Measurements from ENCODE around the gene MBTPS1. TPM values are rescaled to one million over a fixed set of nuclear protein-coding genes. Genes with fewer than 3 reads are reported as not detected.
A peak's percentile ranks its signal among the peaks of the same experiment; 100 is the strongest.

The MBTPS1 gene
- total and polyA plus RNA-seq, 9 of the 15 experiments (the other 6 are each of a cell fraction or from before 2014, with no cell fraction given), result 2.8 to 57.6 (median 43.8) TPM

- TF ChIP-seq USF2 (CRISPR knock-in tag; IDR thresholded peaks at IDR 0.05) (peak; percentile 73), MBD1 (CRISPR knock-in tag; IDR thresholded peaks at IDR 0.05) (no peak), ZNF639 (CRISPR knock-in tag; conservative IDR thresholded peaks at IDR 0.05 in 1 of 2, IDR thresholded peaks at IDR 0.05 in 1 of 2) (no peak), BHLHE40 (IDR thresholded peaks at IDR 0.05; ENCODE audit: low read length) (peak; percentile 75), CBX2 (IDR thresholded peaks at IDR 0.05; ENCODE audit: insufficient read depth, low read length, poor library complexity, severe bottlenecking) (no peak), BRCA1 (IDR thresholded peaks at IDR 0.05) (no peak), BRCA1 (CRISPR knock-in tag; IDR thresholded peaks at IDR 0.05) (no peak), RAD51 (IDR thresholded peaks at IDR 0.05; ENCODE audit: borderline replicate concordance, low read depth) (peak; percentile 91), TAF7 (tag; IDR thresholded peaks at IDR 0.05) (no peak), ESRRA (IDR thresholded peaks at IDR 0.05; ENCODE audit: borderline replicate concordance, low read depth) (no peak), MEF2D (tag; conservative IDR thresholded peaks at IDR 0.05; ENCODE audit: low read depth) (no peak), MEIS2 (IDR thresholded peaks at IDR 0.05; ENCODE audit: partially characterized antibody) (peak; percentile 58), PHB (CRISPR knock-in tag; IDR thresholded peaks at IDR 0.05) (no peak), MNT (conservative IDR thresholded peaks at IDR 0.05) (no peak), CBFA2T2 (conservative IDR thresholded peaks at IDR 0.05) (peak; percentile 51), FOXK2 (conservative IDR thresholded peaks at IDR 0.05 in 1 of 2, IDR thresholded peaks at IDR 0.05 in 1 of 2; ENCODE audit: low read depth in 2 of 2) (peak in 1 of 2 experiments; percentile 34; a peak in 1 of 4 replicates)
Measured at GRCh38 chr16:84007965-84008364, 108.8 kb downstream of the MBTPS1 start (continued).
